HepG2 (cell line): ENCODE results near the gene ACSS3. TPM values are rescaled to one million over a fixed set of nuclear protein-coding genes. Genes with fewer than 3 reads are reported as not detected.

ENCODE experiments used
- AGO2 ChIP-seq: fragments of 200-400 bp; formaldehyde crosslinking; optimal IDR thresholded peaks from 2 replicates; pipeline ENCODE3; 2017; ENCODE audit warnings: mild to moderate bottlenecking, low read depth, low read length, moderate library complexity
- ARID5B ChIP-seq: IDR thresholded peaks from 2 replicates; pipeline ENCODE4 v1.4.0; 2020; ENCODE audit warnings: mild to moderate bottlenecking, missing genetic modification reagents
- ARNT ChIP-seq: fragments of 450-650 bp; IDR thresholded peaks from 2 replicates; pipeline ENCODE4 v1.6.1; 2017
- BCL6 ChIP-seq: IDR thresholded peaks from 2 replicates; pipeline ENCODE4 v1.6.1; 2016; ENCODE audit warnings: missing genetic modification reagents, missing compliant biosample characterization
- CEBPG ChIP-seq: IDR thresholded peaks from 2 replicates; pipeline ENCODE4 v1.6.1; 2016
- EP300 ChIP-seq, 3 experiments: sonication (generic) in 1 of 3; formaldehyde crosslinking in 1 of 3; IDR thresholded peaks; 2 replicates each; pipeline versions ENCODE4 v1.5.1 to v1.6.1; 2011 to 2020; ENCODE audit warnings: low read depth in 2 of 3, low read length in 2 of 3, borderline replicate concordance in 1 of 3, improper control_type of control experiment in 1 of 3, mild to moderate bottlenecking in 1 of 3, missing genetic modification reagents in 1 of 3, moderate library complexity in 1 of 3
- FOXJ3 ChIP-seq: sonication (generic); formaldehyde crosslinking; IDR thresholded peaks from 2 replicates; pipeline ENCODE4 v1.4.0; 2020; ENCODE audit warnings: missing genetic modification reagents, mild to moderate bottlenecking, borderline replicate concordance
- GATAD2A ChIP-seq: IDR thresholded peaks from 2 replicates; pipeline ENCODE4 v1.6.1; 2016
- GZF1 ChIP-seq: sonication (generic); formaldehyde crosslinking; IDR thresholded peaks from 2 replicates; pipeline ENCODE4 v1.5.1; 2020; ENCODE audit warnings: mild to moderate bottlenecking, missing genetic modification reagents
- IKZF5 ChIP-seq: IDR thresholded peaks from 2 replicates; pipeline ENCODE4 v1.6.1; 2018; ENCODE audit warnings: missing genetic modification reagents, mild to moderate bottlenecking, missing compliant biosample characterization
- ISL2 ChIP-seq: sonication (generic); formaldehyde crosslinking; IDR thresholded peaks from 2 replicates; pipeline ENCODE4 v1.5.0; 2020; ENCODE audit warnings: missing genetic modification reagents
- MXI1 ChIP-seq: IDR thresholded peaks from 3 replicates; pipeline ENCODE4 v1.6.1; 2012; ENCODE audit warnings: low read depth, low read length, inconsistent platforms, borderline replicate concordance
- POLR2G ChIP-seq: fragments of 200-400 bp; formaldehyde crosslinking; IDR thresholded peaks from 2 replicates; pipeline ENCODE4 v1.6.1; 2018; ENCODE audit warnings: mild to moderate bottlenecking, low read depth, low read length, moderate library complexity
- SAP130 ChIP-seq: IDR thresholded peaks from 2 replicates; pipeline ENCODE4 v1.6.1; 2016; ENCODE audit warnings: low read depth
- SATB2 ChIP-seq: sonication (generic); formaldehyde crosslinking; IDR thresholded peaks from 2 replicates; pipeline ENCODE4 v1.5.0; 2020; ENCODE audit warnings: missing genetic modification reagents
- SOX13 ChIP-seq, 3 experiments: fragments of 450-650 bp in 1 of 3; sonication (generic) in 1 of 3; formaldehyde crosslinking in 1 of 3; IDR thresholded peaks in 2 of 3; conservative IDR thresholded peaks in 1 of 3; 2 replicates each; pipeline versions ENCODE4 v1.5.0 to v1.6.1; 2016 to 2020; ENCODE audit warnings: antibody characterized with exemption in 1 of 3, mild to moderate bottlenecking in 1 of 3, missing compliant biosample characterization in 1 of 3, missing genetic modification reagents in 1 of 3, moderate library complexity in 1 of 3
- SRY ChIP-seq: sonication (generic); formaldehyde crosslinking; IDR thresholded peaks from 2 replicates; pipeline ENCODE4 v1.8.0; 2022; ENCODE audit warnings: mild to moderate bottlenecking, missing genetic modification reagents
- YEATS4 ChIP-seq: sonication (generic); formaldehyde crosslinking; IDR thresholded peaks from 2 replicates; pipeline ENCODE4 v1.4.0; 2020; ENCODE audit warnings: missing genetic modification reagents, borderline replicate concordance
- ZSCAN20 ChIP-seq: sonication (generic); formaldehyde crosslinking; IDR thresholded peaks from 2 replicates; pipeline ENCODE4 v1.4.0; 2020; ENCODE audit warnings: missing genetic modification reagents, mild to moderate bottlenecking, borderline replicate concordance
- polyA plus RNA-seq, 8 experiments: library from polyadenylated mRNA; depleted of rRNA in 3 of 8; stranded (reverse) in 7 of 8; unstranded in 1 of 8; fragments of >200 nt; fragmentation: Illumina TruSeq in 4 of 8; extraction: Trizol in 4 of 8; gene quantifications; 2 replicates each; pipeline versions ENCODE4 v1.2.1 to v1.2.3, GENCODE V29; 2011 to 2016; ENCODE audit warnings: low read depth in 4 of 8, missing spikeins in 1 of 8, mixed read lengths in 1 of 8; ENCODE audit not compliant: insufficient read depth in 1 of 8
- total RNA-seq, 5 experiments: library from RNA; depleted of rRNA; stranded (reverse); fragments of >200 nt; fragmentation: Illumina TruSeq; extraction: Trizol; gene quantifications; 2 replicates each; pipeline ENCODE4 v1.2.3, GENCODE V29; 2016; ENCODE audit warnings: low read depth in 1 of 5

The ACSS3 gene
- total and polyA plus RNA-seq, 2 of the 13 experiments (the other 11 are each of a cell fraction or from before 2014, with no cell fraction given) = 79.5 to 86.3 TPM

DNA sequence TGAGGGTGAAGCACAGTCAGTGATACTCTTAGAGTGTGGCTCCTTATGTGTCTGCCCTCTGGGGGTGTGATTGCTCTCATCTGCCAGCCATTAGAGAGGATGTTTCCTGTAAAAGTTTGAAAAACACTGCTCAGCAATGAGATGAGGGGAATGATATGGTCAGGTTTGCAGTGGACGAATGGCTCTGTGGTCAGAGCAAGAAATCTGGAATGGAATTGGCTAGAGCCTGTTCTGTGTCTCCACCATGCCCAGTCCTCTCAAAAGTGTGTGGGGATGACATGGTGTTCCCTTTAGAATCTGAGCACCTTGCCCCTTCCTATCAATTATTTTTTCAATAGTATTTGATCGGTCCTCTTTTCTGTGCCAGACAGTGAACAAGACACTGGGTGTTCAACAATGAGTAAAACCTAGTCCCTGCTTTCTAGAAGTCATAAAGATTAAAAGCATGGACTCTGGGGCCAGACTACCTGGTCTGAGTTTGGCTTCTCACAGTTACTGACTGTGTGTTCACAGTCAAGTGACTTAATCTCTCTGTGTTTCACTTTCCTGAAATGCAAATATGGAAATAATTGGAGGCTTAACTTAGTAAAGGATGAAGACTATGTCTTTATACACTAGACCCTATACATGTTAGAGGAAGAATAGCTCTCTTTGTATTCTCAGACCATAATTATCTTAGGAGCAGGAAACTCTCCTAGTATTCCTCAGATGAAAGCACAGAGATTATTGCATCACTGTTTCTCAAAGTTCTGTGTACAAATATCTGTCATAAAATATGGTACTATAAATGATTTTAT, 1.6 kb downstream of the ACSS3 start (continued):
- peak; percentile 57 for TF ChIP-seq ARID5B (CRISPR knock-in tag)
- TF ChIP-seq AGO2 = peak; percentile 28
- peak; percentile 31; the same call in 1 of the 2 replicates for TF ChIP-seq SAP130
- 0 out of 2 replicates have a peak, but pooled peaks have one; percentile 6 for TF ChIP-seq ZSCAN20 (CRISPR knock-in tag)
- 0 out of 2 replicates have a peak, but pooled peaks have one; percentile 55 for TF ChIP-seq GZF1 (CRISPR knock-in tag)
- TF ChIP-seq EP300 (IDR thresholded peaks at IDR 0.05; ENCODE audit: low read depth in 2 of 2, low read length in 2 of 2) = peak in 1 of 2 experiments; percentile 51; a peak in 1 of 4 replicates
- no peak; the same call in 1 of the 2 replicates for TF ChIP-seq EP300 (CRISPR knock-in tag; IDR thresholded peaks at IDR 0.05; ENCODE audit: borderline replicate concordance)
- TF ChIP-seq ARNT = no peak
- no peak for TF ChIP-seq MXI1
- TF ChIP-seq IKZF5 (CRISPR knock-in tag) = 0 out of 2 replicates have a peak, but pooled peaks have one; percentile 14
- peak; percentile 92 for TF ChIP-seq CEBPG (CRISPR knock-in tag)
- peak; percentile 54 for TF ChIP-seq POLR2G
- TF ChIP-seq SOX13 (IDR thresholded peaks at IDR 0.05) = no peak
- peak in 1 of 2 experiments; percentile 56; a peak in 1 of 4 replicates for TF ChIP-seq SOX13 (CRISPR knock-in tag; conservative IDR thresholded peaks at IDR 0.05 in 1 of 2, IDR thresholded peaks at IDR 0.05 in 1 of 2)
- peak; percentile 63 for TF ChIP-seq BCL6
- TF ChIP-seq YEATS4 = peak; percentile 44; the same call in 1 of the 2 replicates
- TF ChIP-seq GATAD2A = peak; percentile 36; the same call in 1 of the 2 replicates
- peak; percentile 28; the same call in 1 of the 2 replicates for TF ChIP-seq SATB2 (CRISPR knock-in tag)
- TF ChIP-seq FOXJ3 (CRISPR knock-in tag) = peak; percentile 26; the same call in 1 of the 2 replicates
- no peak for TF ChIP-seq SRY
- TF ChIP-seq ISL2 (CRISPR knock-in tag) = peak; percentile 62; the same call in 1 of the 2 replicates
